ENCODE measurements around the gene TBX2.

DNA sequence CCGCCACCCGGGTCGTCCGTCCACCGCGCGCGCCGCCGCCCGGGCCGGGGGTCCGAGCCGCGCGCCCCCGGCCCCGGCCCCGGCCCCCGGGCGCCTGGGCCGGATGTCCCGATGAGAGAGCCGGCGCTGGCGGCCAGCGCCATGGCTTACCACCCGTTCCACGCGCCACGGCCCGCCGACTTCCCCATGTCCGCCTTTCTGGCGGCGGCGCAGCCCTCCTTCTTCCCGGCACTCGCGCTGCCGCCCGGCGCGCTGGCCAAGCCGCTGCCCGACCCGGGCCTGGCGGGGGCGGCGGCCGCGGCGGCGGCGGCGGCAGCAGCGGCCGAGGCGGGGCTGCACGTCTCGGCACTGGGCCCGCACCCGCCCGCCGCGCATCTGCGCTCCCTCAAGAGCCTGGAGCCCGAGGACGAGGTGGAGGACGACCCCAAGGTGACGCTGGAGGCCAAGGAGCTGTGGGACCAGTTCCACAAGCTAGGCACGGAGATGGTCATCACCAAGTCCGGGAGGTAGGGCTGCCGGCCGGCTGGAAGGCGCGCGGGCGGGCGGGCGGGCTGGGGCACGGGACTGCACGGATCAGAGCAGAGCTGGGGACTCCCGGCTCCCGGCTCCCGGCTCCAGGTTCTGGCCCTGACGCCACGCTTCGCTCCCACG is 548 bp downstream of the TBX2 start:
- TF ChIP-seq, protein P1, sequence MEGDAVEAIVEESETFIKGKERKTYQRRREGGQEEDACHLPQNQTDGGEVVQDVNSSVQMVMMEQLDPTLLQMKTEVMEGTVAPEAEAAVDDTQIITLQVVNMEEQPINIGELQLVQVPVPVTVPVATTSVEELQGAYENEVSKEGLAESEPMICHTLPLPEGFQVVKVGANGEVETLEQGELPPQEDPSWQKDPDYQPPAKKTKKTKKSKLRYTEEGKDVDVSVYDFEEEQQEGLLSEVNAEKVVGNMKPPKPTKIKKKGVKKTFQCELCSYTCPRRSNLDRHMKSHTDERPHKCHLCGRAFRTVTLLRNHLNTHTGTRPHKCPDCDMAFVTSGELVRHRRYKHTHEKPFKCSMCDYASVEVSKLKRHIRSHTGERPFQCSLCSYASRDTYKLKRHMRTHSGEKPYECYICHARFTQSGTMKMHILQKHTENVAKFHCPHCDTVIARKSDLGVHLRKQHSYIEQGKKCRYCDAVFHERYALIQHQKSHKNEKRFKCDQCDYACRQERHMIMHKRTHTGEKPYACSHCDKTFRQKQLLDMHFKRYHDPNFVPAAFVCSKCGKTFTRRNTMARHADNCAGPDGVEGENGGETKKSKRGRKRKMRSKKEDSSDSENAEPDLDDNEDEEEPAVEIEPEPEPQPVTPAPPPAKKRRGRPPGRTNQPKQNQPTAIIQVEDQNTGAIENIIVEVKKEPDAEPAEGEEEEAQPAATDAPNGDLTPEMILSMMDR (tag by site-specific recombination; IDR thresholded peaks at IDR 0.05) = no peak
- TF ChIP-seq ZNF362 (tag by site-specific recombination; IDR thresholded peaks at IDR 0.05) (no peak), ZNF843 (tag by site-specific recombination; IDR thresholded peaks at IDR 0.05) (no peak), KLF16 (tag by site-specific recombination; IDR thresholded peaks at IDR 0.05) (no peak), SETDB1 (IDR thresholded peaks at IDR 0.05; ENCODE audit: insufficient read length, low read length) (no peak), ZSCAN16 (tag by site-specific recombination; IDR thresholded peaks at IDR 0.05) (no peak), PBX3 (CRISPR knock-in tag; IDR thresholded peaks at IDR 0.05) (no peak), GLI2 (tag by site-specific recombination; IDR thresholded peaks at IDR 0.05; ENCODE audit: borderline replicate concordance, low read depth) (no peak), MEIS1 (CRISPR knock-in tag; IDR thresholded peaks at IDR 0.05; ENCODE audit: borderline replicate concordance) (no peak), HOXC10 (CRISPR knock-in tag; IDR thresholded peaks at IDR 0.05) (no peak), ZNF274 (IDR thresholded peaks at IDR 0.05; ENCODE audit: low read length) (no peak), ZNF274 (tag by site-specific recombination; IDR thresholded peaks at IDR 0.05; ENCODE audit: borderline replicate concordance) (no peak)
- TF ChIP-seq, protein P2, sequence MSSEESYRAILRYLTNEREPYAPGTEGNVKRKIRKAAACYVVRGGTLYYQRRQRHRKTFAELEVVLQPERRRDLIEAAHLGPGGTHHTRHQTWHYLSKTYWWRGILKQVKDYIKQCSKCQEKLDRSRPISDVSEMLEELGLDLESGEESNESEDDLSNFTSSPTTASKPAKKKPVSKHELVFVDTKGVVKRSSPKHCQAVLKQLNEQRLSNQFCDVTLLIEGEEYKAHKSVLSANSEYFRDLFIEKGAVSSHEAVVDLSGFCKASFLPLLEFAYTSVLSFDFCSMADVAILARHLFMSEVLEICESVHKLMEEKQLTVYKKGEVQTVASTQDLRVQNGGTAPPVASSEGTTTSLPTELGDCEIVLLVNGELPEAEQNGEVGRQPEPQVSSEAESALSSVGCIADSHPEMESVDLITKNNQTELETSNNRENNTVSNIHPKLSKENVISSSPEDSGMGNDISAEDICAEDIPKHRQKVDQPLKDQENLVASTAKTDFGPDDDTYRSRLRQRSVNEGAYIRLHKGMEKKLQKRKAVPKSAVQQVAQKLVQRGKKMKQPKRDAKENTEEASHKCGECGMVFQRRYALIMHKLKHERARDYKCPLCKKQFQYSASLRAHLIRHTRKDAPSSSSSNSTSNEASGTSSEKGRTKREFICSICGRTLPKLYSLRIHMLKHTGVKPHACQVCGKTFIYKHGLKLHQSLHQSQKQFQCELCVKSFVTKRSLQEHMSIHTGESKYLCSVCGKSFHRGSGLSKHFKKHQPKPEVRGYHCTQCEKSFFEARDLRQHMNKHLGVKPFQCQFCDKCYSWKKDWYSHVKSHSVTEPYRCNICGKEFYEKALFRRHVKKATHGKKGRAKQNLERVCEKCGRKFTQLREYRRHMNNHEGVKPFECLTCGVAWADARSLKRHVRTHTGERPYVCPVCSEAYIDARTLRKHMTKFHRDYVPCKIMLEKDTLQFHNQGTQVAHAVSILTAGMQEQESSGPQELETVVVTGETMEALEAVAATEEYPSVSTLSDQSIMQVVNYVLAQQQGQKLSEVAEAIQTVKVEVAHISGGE (tag by site-specific recombination; conservative IDR thresholded peaks at IDR 0.05; ENCODE audit: low read depth) = no peak
